NB4 (cell line): ENCODE data around the gene MICAL3.

Source experiments
- POLR2A ChIP-seq: IDR thresholded peaks from 2 replicates; pipeline ENCODE4 v1.6.1; 2011; ENCODE audit warnings: mild to moderate bottlenecking; ENCODE audit not compliant: insufficient read length; ENCODE audit errors: extremely low read depth
- TF ChIP-seq, protein P1 (sequence below): IDR thresholded peaks from one replicate; pipeline ENCODE4 v1.5.1; 2012; ENCODE audit warnings: low read depth, low read length

DNA sequence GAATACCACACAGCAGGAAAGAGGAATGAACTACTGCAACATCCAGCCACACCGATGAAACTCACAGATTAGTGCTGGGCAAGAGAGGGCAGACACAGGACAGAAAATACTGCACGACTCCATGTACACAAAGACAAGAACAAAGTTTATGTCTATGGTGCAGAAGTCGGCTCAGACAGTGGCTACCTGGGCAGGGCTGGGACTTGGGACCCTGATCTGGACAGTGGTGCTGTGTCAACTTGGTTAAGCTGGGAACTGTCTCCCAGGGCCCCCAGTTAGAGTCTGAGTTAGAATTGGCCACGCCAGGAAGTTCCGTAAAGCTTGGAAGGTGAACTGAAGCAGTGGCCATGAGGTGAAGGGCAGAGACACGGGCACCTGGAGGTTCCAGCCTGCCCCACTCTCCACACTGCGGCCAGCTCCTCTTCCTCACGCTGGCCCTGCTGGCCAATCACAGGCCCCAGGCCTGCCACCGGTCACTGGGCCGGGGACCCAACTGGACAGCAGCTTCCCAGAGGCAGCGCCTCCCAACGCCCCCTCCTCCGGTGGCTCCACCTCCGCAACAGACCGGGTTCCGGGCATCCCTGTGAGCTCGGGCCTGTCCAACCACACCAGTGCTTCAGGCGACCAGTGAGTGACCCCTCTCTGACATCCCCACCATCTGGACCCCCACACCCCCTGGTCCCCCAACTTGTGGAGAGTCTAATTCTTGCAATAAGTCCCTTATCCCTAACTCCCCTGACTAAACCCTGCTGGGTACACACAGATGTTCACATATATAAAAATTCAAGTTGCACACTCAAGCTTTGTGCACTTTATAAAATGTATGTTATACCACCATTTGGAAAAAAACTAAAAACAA is 93.7 kb downstream of the MICAL3 start:
- TF ChIP-seq POLR2A, result no peak
- TF ChIP-seq, protein P1, sequence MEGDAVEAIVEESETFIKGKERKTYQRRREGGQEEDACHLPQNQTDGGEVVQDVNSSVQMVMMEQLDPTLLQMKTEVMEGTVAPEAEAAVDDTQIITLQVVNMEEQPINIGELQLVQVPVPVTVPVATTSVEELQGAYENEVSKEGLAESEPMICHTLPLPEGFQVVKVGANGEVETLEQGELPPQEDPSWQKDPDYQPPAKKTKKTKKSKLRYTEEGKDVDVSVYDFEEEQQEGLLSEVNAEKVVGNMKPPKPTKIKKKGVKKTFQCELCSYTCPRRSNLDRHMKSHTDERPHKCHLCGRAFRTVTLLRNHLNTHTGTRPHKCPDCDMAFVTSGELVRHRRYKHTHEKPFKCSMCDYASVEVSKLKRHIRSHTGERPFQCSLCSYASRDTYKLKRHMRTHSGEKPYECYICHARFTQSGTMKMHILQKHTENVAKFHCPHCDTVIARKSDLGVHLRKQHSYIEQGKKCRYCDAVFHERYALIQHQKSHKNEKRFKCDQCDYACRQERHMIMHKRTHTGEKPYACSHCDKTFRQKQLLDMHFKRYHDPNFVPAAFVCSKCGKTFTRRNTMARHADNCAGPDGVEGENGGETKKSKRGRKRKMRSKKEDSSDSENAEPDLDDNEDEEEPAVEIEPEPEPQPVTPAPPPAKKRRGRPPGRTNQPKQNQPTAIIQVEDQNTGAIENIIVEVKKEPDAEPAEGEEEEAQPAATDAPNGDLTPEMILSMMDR, result no peak
